GM12873 (cell line): ENCODE results near the gene BPGM.

Experiments
- CTCF ChIP-seq: IDR thresholded peaks from 2 replicates; pipeline ENCODE4 v1.5.1; 2012; ENCODE audit warnings: low read depth, mild to moderate bottlenecking, moderate library complexity, low read length, control low read depth; ENCODE audit not compliant: insufficient read depth; ENCODE audit errors: missing control alignments

Gene BPGM

GRCh38 chr7:134712196-134712595 lies 65.5 kb downstream of the BPGM start:
- no peak for TF ChIP-seq CTCF

GRCh38 chr7:134714470-134715205 lies 68.0 kb downstream of the BPGM start:
- no peak for TF ChIP-seq CTCF

DNA sequence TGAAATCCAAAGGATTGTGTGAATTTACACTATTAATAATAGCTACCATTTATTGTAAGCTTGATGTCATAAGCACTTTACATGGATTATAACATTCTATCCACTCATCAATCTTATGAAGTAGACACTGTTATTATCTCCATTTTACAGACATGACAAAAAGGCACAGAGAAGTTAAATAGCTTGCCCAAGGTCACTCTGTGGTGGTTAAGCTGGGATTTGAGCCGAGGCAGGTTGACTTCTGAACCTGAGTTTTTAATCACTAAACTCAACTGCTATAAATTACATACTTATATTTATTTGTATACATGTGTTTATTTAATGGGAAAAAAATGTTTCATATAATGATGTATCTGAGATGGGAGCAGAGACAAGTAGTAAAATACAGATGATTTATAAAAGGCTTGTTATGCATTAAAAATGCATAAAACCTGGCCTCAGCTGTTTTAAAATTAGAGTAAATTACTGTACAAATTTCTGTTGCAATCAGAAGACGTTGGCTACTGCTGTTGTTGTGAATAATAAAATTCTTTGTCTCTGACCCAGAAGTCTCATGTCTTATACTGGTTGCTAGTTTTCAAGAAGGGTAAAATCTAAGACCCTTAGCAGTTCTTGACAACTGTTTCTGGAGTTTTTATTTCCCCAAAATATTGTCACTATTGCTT lies 71.7 kb downstream of the BPGM start:
- TF ChIP-seq CTCF, result no peak

GRCh38 chr7:134720091-134720935 lies 73.7 kb downstream of the BPGM start:
- no peak for TF ChIP-seq CTCF

- no peak for TF ChIP-seq CTCF
These were observed 74.5 kb downstream of the BPGM start for GRCh38 chr7:134721171-134721570.

- no peak for TF ChIP-seq CTCF
These were observed 76.2 kb downstream of the BPGM start for GRCh38 chr7:134722786-134723322.

- no peak for TF ChIP-seq CTCF
These were observed 77.2 kb downstream of the BPGM start for GRCh38 chr7:134723892-134724291.
